ENCODE data around the gene ZBTB1. TPM values are rescaled to one million over a fixed set of nuclear protein-coding genes. Genes with fewer than 3 reads are reported as not detected.
"Not testable (repeated sequence)": the region's sequence is repeated elsewhere in the genome, so short reads cannot be mapped to it uniquely, and the experiment has no call there.

The ZBTB1 gene
- total RNA-seq, 1 experiment from 2014 or later: 51.4 TPM

DNA sequence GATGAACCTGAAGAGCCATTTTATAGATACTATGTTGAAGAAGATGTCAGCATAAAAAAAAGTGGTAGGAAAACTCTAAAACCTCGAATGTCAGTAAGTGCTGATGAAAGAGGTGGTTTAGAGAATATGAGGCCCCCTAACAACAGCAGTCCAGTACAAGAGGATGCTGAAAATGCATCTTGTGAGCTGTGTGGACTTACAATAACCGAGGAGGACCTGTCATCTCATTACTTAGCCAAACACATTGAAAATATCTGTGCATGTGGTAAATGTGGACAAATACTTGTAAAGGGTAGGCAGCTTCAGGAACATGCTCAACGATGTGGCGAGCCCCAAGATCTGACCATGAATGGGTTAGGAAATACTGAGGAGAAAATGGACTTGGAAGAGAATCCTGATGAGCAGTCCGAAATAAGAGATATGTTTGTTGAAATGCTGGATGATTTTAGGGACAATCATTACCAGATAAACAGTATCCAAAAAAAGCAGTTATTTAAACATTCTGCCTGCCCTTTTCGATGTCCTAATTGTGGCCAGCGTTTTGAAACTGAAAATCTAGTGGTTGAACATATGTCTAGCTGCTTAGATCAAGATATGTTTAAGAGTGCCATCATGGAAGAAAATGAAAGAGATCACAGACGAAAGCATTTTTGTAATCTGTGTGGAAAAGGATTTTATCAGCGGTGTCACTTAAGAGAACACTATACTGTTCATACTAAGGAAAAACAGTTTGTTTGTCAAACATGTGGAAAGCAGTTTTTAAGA is 18.2 kb downstream of the ZBTB1 start:
- DNase-seq (ENCODE audit: low read depth): no peak

- no peak for DNase-seq (ENCODE audit: low read depth)
These were observed 20.8 kb downstream of the ZBTB1 start for GRCh38 chr14:64525354-64525753.

GRCh38 chr14:64531567-64531966 is 27.0 kb downstream of the ZBTB1 start:
- no peak for DNase-seq (ENCODE audit: low read depth)

- DNase-seq (ENCODE audit: low read depth): peak; percentile 16
These were observed 32.1 kb downstream of the ZBTB1 start for GRCh38 chr14:64536488-64537245.

GRCh38 chr14:64540208-64541202 is 35.9 kb downstream of the ZBTB1 start, which contains the start of gene HSPA2:
Gene HSPA2, plus strand, starts transcription at chr14:64540741. Its CDS starts 109 bp downstream, at chr14:64540850.
- DNase-seq (ENCODE audit: low read depth): peak; percentile 95

- no peak for DNase-seq (ENCODE audit: low read depth)
These were observed 36.8 kb downstream of the ZBTB1 start for GRCh38 chr14:64541261-64541971.

GRCh38 chr14:64541972-64542835 is 37.6 kb downstream of the ZBTB1 start:
- DNase-seq (ENCODE audit: low read depth): no peak

GRCh38 chr14:64542836-64543201 is 38.2 kb downstream of the ZBTB1 start:
- DNase-seq (ENCODE audit: low read depth): no peak

GRCh38 chr14:64544607-64545312 is 40.2 kb downstream of the ZBTB1 start:
- no peak for DNase-seq (ENCODE audit: low read depth)

- DNase-seq (ENCODE audit: low read depth): no peak
These were observed 44.4 kb downstream of the ZBTB1 start for GRCh38 chr14:64549016-64549415.

GRCh38 chr14:64549791-64550620 is 45.4 kb downstream of the ZBTB1 start, which contains the start of gene PPP1R36:
Gene PPP1R36, plus strand, starts transcription at chr14:64549961. Its CDS starts 37 bp downstream, at chr14:64549998.
- DNase-seq (ENCODE audit: low read depth): peak; percentile 41

GRCh38 chr14:64550621-64551333 is 46.2 kb downstream of the ZBTB1 start:
- no peak for DNase-seq (ENCODE audit: low read depth)

- DNase-seq (ENCODE audit: low read depth): no peak
These were observed 50.0 kb downstream of the ZBTB1 start for GRCh38 chr14:64554556-64554955.

DNA sequence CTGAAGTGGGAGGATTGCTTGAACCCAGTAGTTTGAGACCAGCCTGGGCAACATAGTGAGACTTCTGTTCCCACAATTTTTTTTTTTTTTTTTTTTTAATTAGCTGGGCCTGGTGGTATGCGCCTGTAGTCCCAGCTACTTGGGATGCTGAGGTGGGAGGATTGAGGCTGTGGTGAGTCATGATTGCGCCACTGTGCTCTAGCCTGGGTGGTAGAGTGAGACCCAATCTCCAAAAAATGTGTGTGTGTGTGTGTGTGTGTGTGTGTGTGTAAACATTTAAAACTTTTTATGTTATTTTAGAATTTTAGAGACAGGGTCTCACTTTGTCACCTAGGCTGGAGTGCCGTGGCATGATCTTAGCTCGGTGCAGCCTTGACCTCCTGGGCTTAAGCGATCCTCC is 52.0 kb downstream of the ZBTB1 start:
- peak; percentile 75 for DNase-seq (ENCODE audit: low read depth)

DNA sequence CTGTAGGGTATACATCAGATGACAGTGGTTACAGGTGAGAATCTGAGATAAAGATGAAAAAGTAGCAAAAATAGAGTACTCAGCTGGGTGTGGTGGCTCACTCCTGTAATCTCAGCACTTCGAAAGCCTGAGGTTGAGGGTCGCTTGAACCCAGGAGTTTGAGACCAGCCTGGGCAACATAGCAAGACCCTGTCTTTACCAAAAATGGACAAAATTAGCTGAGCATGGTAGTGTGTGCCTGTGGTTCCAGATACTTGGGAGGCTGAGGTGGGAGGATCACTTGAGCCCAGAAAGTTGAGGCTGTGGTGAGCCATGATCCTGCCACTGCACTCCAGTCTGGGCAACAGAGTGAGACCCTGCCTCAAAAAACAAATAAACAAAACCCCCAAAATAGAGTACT is 53.6 kb downstream of the ZBTB1 start:
- DNase-seq (ENCODE audit: low read depth): not testable (repeated sequence)

DNA sequence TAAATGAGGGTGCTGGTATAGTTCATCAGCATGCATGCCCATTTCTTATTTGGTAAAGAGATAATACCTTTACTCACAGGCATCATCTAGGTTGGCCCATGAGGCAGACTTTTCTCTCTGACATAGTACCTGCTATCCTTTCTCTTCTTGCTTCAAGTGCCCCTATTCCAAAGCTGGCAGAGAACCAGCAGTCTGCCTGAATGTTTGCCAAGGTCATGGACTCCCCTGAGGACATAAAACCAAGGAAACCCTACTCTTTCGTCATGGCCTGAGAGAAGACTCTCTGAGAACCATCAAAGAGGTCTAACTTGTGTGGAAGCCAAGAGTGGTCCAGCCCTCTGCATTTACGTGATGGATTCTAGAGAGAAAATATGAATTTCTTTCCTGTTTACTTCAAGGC is 57.1 kb downstream of the ZBTB1 start:
- peak; percentile 36 for DNase-seq (ENCODE audit: low read depth)

GRCh38 chr14:64562436-64562835 is 57.9 kb downstream of the ZBTB1 start:
- DNase-seq (ENCODE audit: low read depth): no peak

- DNase-seq (ENCODE audit: low read depth): no peak
These were observed 59.1 kb downstream of the ZBTB1 start for GRCh38 chr14:64563696-64564095.

Data from M059J (cell line).